OCI-LY3 (cell line): Measurements from ENCODE around the gene MOB1B.

Experiments used
- H2AFZ ChIP-seq: fragments of 200-600, 300-600 bp; shearing (Covaris generic); 2 replicates; pipeline ENCODE4 v1.6.0; 2014; ENCODE audit warnings: antibody characterized with exemption, low read depth, low read length
- H3K27ac ChIP-seq: fragments of 200-600, 300-600 bp; sonication (generic); 2 replicates; pipeline ENCODE4 v1.5.1; 2014; ENCODE audit warnings: mild to moderate bottlenecking, low read length, moderate library complexity, mixed read lengths
- H3K27me3 ChIP-seq: fragments of 200-600, 300-600 bp; sonication (generic); 2 replicates; pipeline ENCODE4 v1.6.1; 2014; ENCODE audit warnings: low read depth, low read length, mixed read lengths
- H3K36me3 ChIP-seq: fragments of 200-600, 300-600 bp; sonication (generic); replicated peaks from 2 replicates; pipeline ENCODE3; 2014; ENCODE audit warnings: low read depth, low read length, mixed read lengths
- H3K4me1 ChIP-seq: fragments of 300-600, 200-600 bp; sonication (generic); 2 replicates; pipeline ENCODE4 v1.6.1; 2014; ENCODE audit warnings: low read length, mixed read lengths
- H3K4me2 ChIP-seq: fragments of 200-600, 300-600 bp; sonication (generic); 2 replicates; pipeline ENCODE4 v1.6.1; 2014; ENCODE audit warnings: low read length, mixed read lengths
- H3K4me3 ChIP-seq: fragments of 300-600, 200-600 bp; sonication (generic); 2 replicates; pipeline ENCODE4 v1.5.1; 2014; ENCODE audit warnings: antibody characterized with exemption, mild to moderate bottlenecking, low read length, moderate library complexity
- H3K79me2 ChIP-seq: fragments of 300-600, 200-600 bp; shearing (Covaris generic); 2 replicates; pipeline ENCODE4 v1.6.1; 2014; ENCODE audit warnings: mild to moderate bottlenecking, low read length, mixed read lengths
- H3K9ac ChIP-seq: fragments of 300-600, 200-600 bp; shearing (Covaris generic); 2 replicates; pipeline ENCODE4 v1.6.0; 2014; ENCODE audit warnings: mild to moderate bottlenecking, low read length, moderate library complexity
- H3K9me3 ChIP-seq: fragments of 200-600, 300-600 bp; shearing (Covaris generic); 2 replicates; pipeline ENCODE4 v1.6.1; 2014; ENCODE audit warnings: low read length, mixed read lengths; ENCODE audit not compliant: insufficient read depth
- H4K20me1 ChIP-seq: fragments of 200-600, 300-600 bp; sonication (generic); 2 replicates; pipeline ENCODE4 v1.6.1; 2016; ENCODE audit warnings: low read length, mixed read lengths; ENCODE audit not compliant: insufficient read depth
- EZH2phosphoT487 ChIP-seq: fragments of 200-600 bp; shearing (Covaris generic); IDR thresholded peaks from 2 replicates; pipeline ENCODE4 v1.6.1; 2018; ENCODE audit warnings: antibody characterized with exemption, mixed run types, low read depth
- TF ChIP-seq, protein P1 (sequence below): fragments of 200-600, 300-600 bp; sonication (generic); IDR thresholded peaks from 2 replicates; pipeline ENCODE4 v1.5.1; 2014; ENCODE audit warnings: antibody characterized with exemption, low read length, low read depth

The MOB1B gene

DNA sequence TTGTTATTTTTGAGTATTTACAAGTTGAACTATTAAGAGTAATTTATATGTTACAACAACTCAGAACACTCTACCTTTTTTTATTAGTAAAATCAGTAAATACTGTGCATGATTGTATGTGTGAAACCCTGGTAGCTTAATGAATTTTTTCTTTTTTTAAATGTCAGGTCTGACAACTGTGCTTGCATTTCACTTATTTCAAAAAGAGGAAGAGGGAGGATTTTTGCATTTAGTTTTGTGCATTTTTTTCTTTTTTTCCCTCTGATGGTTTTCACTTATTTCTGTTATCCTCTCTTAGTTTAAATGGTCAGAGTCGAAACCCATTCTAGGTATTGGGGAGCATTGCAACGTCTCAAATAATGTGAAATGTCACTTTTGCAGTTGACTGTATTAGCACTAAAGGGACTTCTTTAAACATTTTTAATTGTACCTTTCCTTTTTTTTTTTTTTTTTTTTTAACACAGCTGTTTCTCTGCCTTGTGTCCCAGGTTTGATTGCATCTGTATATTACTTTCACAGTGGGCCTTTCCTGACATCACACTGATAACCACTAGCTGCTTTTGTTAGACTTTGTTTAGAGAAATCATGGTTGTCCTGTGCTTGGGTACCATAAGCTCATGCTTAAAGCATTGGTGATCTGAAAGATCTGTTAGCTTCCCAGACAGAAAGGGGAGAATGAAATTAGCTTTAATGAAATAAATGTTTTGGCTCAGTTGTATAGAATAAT, 28.5 kb downstream of the MOB1B start:
- Histone ChIP-seq H3K4me2 (peak overlapping the region; percentile 36), H3K27me3 (no peaks in the 10 kb centered on the region), H3K79me2 (peaks cover 12% of the 10 kb centered on the region), H3K4me1 (peaks cover 39% of the 10 kb centered on the region), H3K4me3 (no peak overlapping the region), H3K9ac (no peak overlapping the region), H2AFZ (no peak overlapping the region), H3K36me3 (no peaks in the 10 kb centered on the region), H3K9me3 (no peaks in the 10 kb centered on the region), H3K27ac (no peak overlapping the region; the same call in 1 of the 2 replicates), H4K20me1 (peaks cover 24% of the 10 kb centered on the region)
- no peak for TF ChIP-seq EZH2phosphoT487
- TF ChIP-seq, protein P1, sequence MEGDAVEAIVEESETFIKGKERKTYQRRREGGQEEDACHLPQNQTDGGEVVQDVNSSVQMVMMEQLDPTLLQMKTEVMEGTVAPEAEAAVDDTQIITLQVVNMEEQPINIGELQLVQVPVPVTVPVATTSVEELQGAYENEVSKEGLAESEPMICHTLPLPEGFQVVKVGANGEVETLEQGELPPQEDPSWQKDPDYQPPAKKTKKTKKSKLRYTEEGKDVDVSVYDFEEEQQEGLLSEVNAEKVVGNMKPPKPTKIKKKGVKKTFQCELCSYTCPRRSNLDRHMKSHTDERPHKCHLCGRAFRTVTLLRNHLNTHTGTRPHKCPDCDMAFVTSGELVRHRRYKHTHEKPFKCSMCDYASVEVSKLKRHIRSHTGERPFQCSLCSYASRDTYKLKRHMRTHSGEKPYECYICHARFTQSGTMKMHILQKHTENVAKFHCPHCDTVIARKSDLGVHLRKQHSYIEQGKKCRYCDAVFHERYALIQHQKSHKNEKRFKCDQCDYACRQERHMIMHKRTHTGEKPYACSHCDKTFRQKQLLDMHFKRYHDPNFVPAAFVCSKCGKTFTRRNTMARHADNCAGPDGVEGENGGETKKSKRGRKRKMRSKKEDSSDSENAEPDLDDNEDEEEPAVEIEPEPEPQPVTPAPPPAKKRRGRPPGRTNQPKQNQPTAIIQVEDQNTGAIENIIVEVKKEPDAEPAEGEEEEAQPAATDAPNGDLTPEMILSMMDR: no peak

DNA sequence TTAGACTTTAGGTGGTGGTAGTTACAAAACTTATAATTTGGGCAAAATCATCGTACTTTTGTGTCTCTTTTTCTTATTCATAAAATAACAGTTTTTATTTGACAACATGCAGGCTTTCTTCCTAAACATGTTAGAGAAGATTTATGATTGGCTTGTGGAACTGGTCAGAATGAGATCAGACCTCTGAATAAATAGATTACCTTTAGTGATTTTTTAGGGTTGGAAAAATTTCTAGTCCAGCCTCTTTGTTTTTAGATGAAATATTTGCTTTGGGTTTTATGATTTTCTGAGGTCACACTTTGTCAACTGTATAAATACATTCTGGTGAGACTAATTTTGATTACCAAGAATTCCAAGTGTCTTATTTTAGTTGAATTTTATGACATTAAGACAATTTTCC, 29.2 kb downstream of the MOB1B start:
- no peaks in the 10 kb centered on the region for H3K9me3 ChIP-seq
- peaks cover 8% of the 10 kb centered on the region; the same call in 1 of the 2 replicates for H3K79me2 ChIP-seq
- no peaks in the 10 kb centered on the region for H3K27me3 ChIP-seq
- no peak overlapping the region for H3K4me2 ChIP-seq
- H3K9ac ChIP-seq: no peak overlapping the region
- H4K20me1 ChIP-seq: peaks cover 18% of the 10 kb centered on the region
- peaks cover 35% of the 10 kb centered on the region for H3K4me1 ChIP-seq
- no peak overlapping the region for H3K4me3 ChIP-seq
- no peak overlapping the region for H2AFZ ChIP-seq
- H3K36me3 ChIP-seq: peaks cover 2% of the 10 kb centered on the region
- TF ChIP-seq, protein P1: no peak
- TF ChIP-seq EZH2phosphoT487: no peak
- H3K27ac ChIP-seq: no peak overlapping the region

DNA sequence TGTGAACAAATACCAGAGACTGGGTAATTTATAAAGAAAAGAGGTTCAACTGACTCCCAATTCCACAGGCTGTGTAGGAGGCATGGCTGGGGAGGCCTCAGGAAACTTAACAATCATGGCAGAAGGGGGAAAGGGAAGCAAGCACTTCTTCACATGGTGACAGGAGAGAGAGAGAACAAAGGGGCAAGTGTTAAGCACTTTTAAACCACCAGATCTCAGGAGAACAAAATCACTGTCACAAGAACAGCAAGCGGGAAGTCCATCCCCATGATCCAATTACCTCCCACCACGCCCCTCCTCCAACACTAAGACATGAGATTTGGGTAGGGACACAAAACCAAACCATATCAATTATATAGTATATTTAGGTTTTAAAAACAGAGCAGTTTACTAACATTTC, 30.8 kb downstream of the MOB1B start:
- Histone ChIP-seq H3K9ac (no peak overlapping the region), H3K4me3 (no peak overlapping the region), H3K4me2 (no peak overlapping the region), H3K4me1 (peaks cover 22% of the 10 kb centered on the region), H2AFZ (no peak overlapping the region), H3K79me2 (peaks cover under 1% of the 10 kb centered on the region; the same call in 1 of the 2 replicates), H3K27me3 (no peaks in the 10 kb centered on the region), H4K20me1 (peaks cover 6% of the 10 kb centered on the region; the same call in 1 of the 2 replicates), H3K9me3 (no peaks in the 10 kb centered on the region), H3K36me3 (peaks cover 3% of the 10 kb centered on the region), H3K27ac (no peak overlapping the region)
- TF ChIP-seq, protein P1: no peak
- no peak for TF ChIP-seq EZH2phosphoT487

DNA sequence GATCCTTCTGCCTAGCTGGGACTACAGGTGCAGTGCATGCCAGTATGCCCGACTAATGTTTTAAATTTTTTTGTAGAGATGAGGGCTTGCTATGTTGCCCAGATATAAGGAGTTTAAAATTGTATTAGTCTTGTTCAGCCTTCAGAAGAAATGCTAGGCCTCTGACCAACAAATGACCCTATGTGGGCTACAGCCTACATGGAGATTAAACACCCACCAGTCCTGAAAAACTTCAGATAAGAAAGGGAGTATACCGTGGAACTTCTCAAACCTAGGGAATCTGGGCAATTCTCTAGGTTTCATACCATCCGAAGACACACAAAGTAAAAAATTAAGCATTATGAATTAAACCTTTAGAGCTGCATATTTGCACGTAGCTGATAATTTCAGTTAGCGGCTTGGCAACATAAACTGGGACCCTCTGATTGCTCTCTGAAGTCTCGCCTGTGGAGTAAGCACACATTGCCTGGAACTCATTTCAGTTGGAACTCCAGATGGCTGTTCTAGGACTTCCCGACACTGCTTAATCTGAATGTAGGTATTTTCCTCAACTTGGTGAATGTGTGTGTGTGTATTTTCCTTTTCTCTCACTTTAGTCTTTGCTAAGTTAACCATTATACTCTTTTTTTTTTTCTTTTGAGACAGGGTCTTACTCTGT, 33.0 kb downstream of the MOB1B start:
- Histone ChIP-seq H3K36me3 (peaks cover 3% of the 10 kb centered on the region), H2AFZ (no peak overlapping the region), H3K27me3 (no peaks in the 10 kb centered on the region), H3K9ac (no peak overlapping the region), H3K4me1 (peaks cover 18% of the 10 kb centered on the region), H3K4me2 (no peak overlapping the region), H3K4me3 (no peak overlapping the region), H3K79me2 (no peaks in the 10 kb centered on the region; the same call in 1 of the 2 replicates), H3K9me3 (no peaks in the 10 kb centered on the region), H3K27ac (no peak overlapping the region), H4K20me1 (peaks cover 6% of the 10 kb centered on the region; the same call in 1 of the 2 replicates)
- TF ChIP-seq, protein P1: no peak
- no peak for TF ChIP-seq EZH2phosphoT487
